ENCODE measurements around the gene ZBTB48. TPM values are rescaled to one million over a fixed set of nuclear protein-coding genes. Genes with fewer than 3 reads are reported as not detected.

ZBTB48 gene
- total RNA-seq, 1 experiment from 2014 or later, result 24.4 TPM

GRCh38 chr1:6593810-6594209, 14.0 kb downstream of the ZBTB48 start:
- CTCF ChIA-PET, result no interaction called here
- no TSS peak for BruUV-seq (replicated peaks)
- H3K27ac Mint-ChIP-seq (ENCODE audit: unreplicated experiment), result no peak overlapping the region
- no peaks in the 10 kb centered on the region for H3K4me1 Mint-ChIP-seq (ENCODE audit: low read depth, unreplicated experiment)
- intact Hi-C loops (cut with micrococcal nuclease; ENCODE audit: unreplicated experiment), result no loop called here
- no peaks in the 10 kb centered on the region for H3K9me3 Mint-ChIP-seq (ENCODE audit: low read depth, unreplicated experiment)
- H3K36me3 Mint-ChIP-seq (ENCODE audit: insufficient read depth, unreplicated experiment), result peaks cover 29% of the 10 kb centered on the region
- no peak for TF ChIP-seq CTCF (IDR thresholded peaks at IDR 0.05; ENCODE audit: unreplicated experiment)
- H3K27me3 Mint-ChIP-seq (ENCODE audit: unreplicated experiment), result no peaks in the 10 kb centered on the region
- DNase-seq, result no peak
- H3K4me3 Mint-ChIP-seq (ENCODE audit: low read depth, unreplicated experiment), result no peak overlapping the region

GRCh38 chr1:6594977-6595740, 15.4 kb downstream of the ZBTB48 start:
- no TSS peak for BruUV-seq (replicated peaks)
- CTCF ChIA-PET, result no interaction called here
- no peaks in the 10 kb centered on the region for H3K9me3 Mint-ChIP-seq (ENCODE audit: low read depth, unreplicated experiment)
- no peaks in the 10 kb centered on the region for H3K4me1 Mint-ChIP-seq (ENCODE audit: low read depth, unreplicated experiment)
- peaks cover 41% of the 10 kb centered on the region for H3K36me3 Mint-ChIP-seq (ENCODE audit: insufficient read depth, unreplicated experiment)
- no peaks in the 10 kb centered on the region for H3K27me3 Mint-ChIP-seq (ENCODE audit: unreplicated experiment)
- no peak for TF ChIP-seq CTCF (IDR thresholded peaks at IDR 0.05; ENCODE audit: unreplicated experiment)
- no peak overlapping the region for H3K27ac Mint-ChIP-seq (ENCODE audit: unreplicated experiment)
- no peak overlapping the region for H3K4me3 Mint-ChIP-seq (ENCODE audit: low read depth, unreplicated experiment)
- intact Hi-C loops (cut with micrococcal nuclease; ENCODE audit: unreplicated experiment), result no loop called here
- no peak for DNase-seq

GRCh38 chr1:6596351-6596750, 16.6 kb downstream of the ZBTB48 start:
- intact Hi-C loops (cut with micrococcal nuclease; ENCODE audit: unreplicated experiment), result no loop called here
- peaks cover 53% of the 10 kb centered on the region for H3K36me3 Mint-ChIP-seq (ENCODE audit: insufficient read depth, unreplicated experiment)
- no peaks in the 10 kb centered on the region for H3K4me1 Mint-ChIP-seq (ENCODE audit: low read depth, unreplicated experiment)
- H3K9me3 Mint-ChIP-seq (ENCODE audit: low read depth, unreplicated experiment), result no peaks in the 10 kb centered on the region
- no peak for TF ChIP-seq CTCF (IDR thresholded peaks at IDR 0.05; ENCODE audit: unreplicated experiment)
- no peak for DNase-seq
- no TSS peak for BruUV-seq (replicated peaks)
- CTCF ChIA-PET, result no interaction called here
- H3K4me3 Mint-ChIP-seq (ENCODE audit: low read depth, unreplicated experiment), result no peak overlapping the region
- no peaks in the 10 kb centered on the region for H3K27me3 Mint-ChIP-seq (ENCODE audit: unreplicated experiment)
- no peak overlapping the region for H3K27ac Mint-ChIP-seq (ENCODE audit: unreplicated experiment)

GRCh38 chr1:6596886-6597776, 17.3 kb downstream of the ZBTB48 start:
- CTCF ChIA-PET, result no interaction called here
- no peak for DNase-seq
- H3K36me3 Mint-ChIP-seq (ENCODE audit: insufficient read depth, unreplicated experiment), result peaks cover 61% of the 10 kb centered on the region
- no TSS peak for BruUV-seq (replicated peaks)
- intact Hi-C loops (cut with micrococcal nuclease; ENCODE audit: unreplicated experiment), result no loop called here
- H3K27me3 Mint-ChIP-seq (ENCODE audit: unreplicated experiment), result no peaks in the 10 kb centered on the region
- no peaks in the 10 kb centered on the region for H3K4me1 Mint-ChIP-seq (ENCODE audit: low read depth, unreplicated experiment)
- H3K4me3 Mint-ChIP-seq (ENCODE audit: low read depth, unreplicated experiment), result no peak overlapping the region
- TF ChIP-seq CTCF (IDR thresholded peaks at IDR 0.05; ENCODE audit: unreplicated experiment), result no peak
- no peaks in the 10 kb centered on the region for H3K9me3 Mint-ChIP-seq (ENCODE audit: low read depth, unreplicated experiment)
- no peak overlapping the region for H3K27ac Mint-ChIP-seq (ENCODE audit: unreplicated experiment)

Measured in Calu3 (cell line).